SK-N-SH (cell line): ENCODE measurements around the gene CC2D2A. TPM values are rescaled to one million over a fixed set of nuclear protein-coding genes. Genes with fewer than 3 reads are reported as not detected.

Experiments used
- CTCF ChIA-PET: fragments of 300-600, 350-600 bp; formaldehyde crosslinking; extraction: SDS; loops from one replicate; lab custom pipeline; 2021; lab: Yijun Ruan, JAX
- POLR2A ChIA-PET: fragments of 350-600 bp; sonication (Branson Sonifier 250); formaldehyde crosslinking; extraction: SDS; loops from one replicate; lab custom pipeline; 2020; ENCODE audit warnings: antibody characterized with exemption, inconsistent platforms; lab: Yijun Ruan, JAX
- DNase-seq: peaks from one replicate; pipeline ENCODE4 v3.0.0; 2012
- H2AFZ ChIP-seq: fragments of 200-600 bp; sonication (generic); 2 replicates; pipeline ENCODE4 v1.8.1; 2016; ENCODE audit warnings: antibody characterized with exemption, mild to moderate bottlenecking, low read depth
- H3F3A ChIP-seq: fragments of 200-600 bp; sonication (generic); replicated peaks from 2 replicates; pipeline ENCODE3; 2016; ENCODE audit warnings: antibody characterized with exemption, mild to moderate bottlenecking; ENCODE audit not compliant: insufficient read depth
- H3K27ac ChIP-seq, 2 experiments: fragments of 200-500 bp in 1 of 2; fragments of 200-600 bp in 1 of 2; sonication (Bioruptor generic) in 1 of 2; sonication (generic), shearing (Covaris generic) in 1 of 2; 2 replicates each; pipeline versions ENCODE4 v1.5.1 to v1.6.1; 2014 to 2016; ENCODE audit warnings: low read depth in 2 of 2, inconsistent platforms in 1 of 2, low read length in 1 of 2, mild to moderate bottlenecking in 1 of 2, mixed read lengths in 1 of 2
- H3K27me3 ChIP-seq: fragments of 200-600 bp; sonication (generic), shearing (Covaris generic); 2 replicates; pipeline ENCODE4 v1.6.1; 2016; ENCODE audit warnings: mixed run types; ENCODE audit not compliant: insufficient read depth
- H3K36me3 ChIP-seq, 2 experiments: fragments of 200-500 bp in 1 of 2; fragments of 200-600 bp in 1 of 2; sonication (Bioruptor generic) in 1 of 2; sonication (generic) in 1 of 2; replicated peaks in 1 of 2; 2 replicates each; pipeline versions ENCODE3 to v1.5.1; 2014 to 2016; ENCODE audit warnings: low read length in 1 of 2, mild to moderate bottlenecking in 1 of 2; ENCODE audit not compliant: insufficient read depth in 2 of 2, control insufficient read depth in 1 of 2
- H3K4me1 ChIP-seq, 2 experiments: fragments of 200-500 bp in 1 of 2; fragments of 200-600 bp in 1 of 2; sonication (Bioruptor generic) in 1 of 2; sonication (generic), shearing (Covaris generic) in 1 of 2; 2 replicates each; pipeline versions ENCODE4 v1.5.1 to v1.6.1; 2014 to 2016; ENCODE audit warnings: low read depth in 1 of 2, low read length in 1 of 2, mixed run types in 1 of 2; ENCODE audit not compliant: insufficient read depth in 2 of 2, control insufficient read depth in 1 of 2
- H3K4me2 ChIP-seq: fragments of 200-600 bp; sonication (generic), shearing (Covaris generic); 2 replicates; pipeline ENCODE4 v1.6.1; 2017; ENCODE audit warnings: mixed run types
- H3K4me3 ChIP-seq, 2 experiments: fragments of 200-500 bp in 1 of 2; fragments of 200-600 bp in 1 of 2; sonication (Bioruptor generic) in 1 of 2; sonication (generic), shearing (Covaris generic) in 1 of 2; 2 replicates each; pipeline versions ENCODE4 v1.5.1 to v1.8.1; 2014 to 2016; ENCODE audit warnings: low read depth in 2 of 2, inconsistent platforms in 1 of 2, low read length in 1 of 2, mild to moderate bottlenecking in 1 of 2, mixed read lengths in 1 of 2, moderate library complexity in 1 of 2
- H3K79me2 ChIP-seq: fragments of 200-600 bp; sonication (generic); 2 replicates; pipeline ENCODE4 v1.8.1; 2017; ENCODE audit warnings: mild to moderate bottlenecking; ENCODE audit not compliant: insufficient read depth
- H3K9ac ChIP-seq: fragments of 200-600 bp; sonication (generic); 2 replicates; pipeline ENCODE4 v1.6.1; 2017; ENCODE audit warnings: mixed run types
- H3K9me2 ChIP-seq: fragments of 200-600 bp; sonication (generic); 2 replicates; pipeline ENCODE4 v1.6.1; 2017; ENCODE audit warnings: mixed run types
- H3K9me3 ChIP-seq: fragments of 200-600 bp; sonication (generic); 2 replicates; pipeline ENCODE4 v1.6.1; 2017; ENCODE audit warnings: mixed run types, mild to moderate bottlenecking, moderate library complexity
- H4K20me1 ChIP-seq: fragments of 200-600 bp; sonication (generic); 2 replicates; pipeline ENCODE4 v1.6.1; 2017; ENCODE audit warnings: mild to moderate bottlenecking, mixed run types; ENCODE audit not compliant: insufficient read depth
- CHD2 ChIP-seq: fragments of 150-350 bp; IDR thresholded peaks from 2 replicates; pipeline ENCODE4 v1.6.1; 2018; ENCODE audit warnings: low read length; ENCODE audit not compliant: partially characterized antibody
- ELF1 ChIP-seq: IDR thresholded peaks from 2 replicates; pipeline ENCODE4 v1.4.0; 2012
- EP300 ChIP-seq, 2 experiments: IDR thresholded peaks; 2 replicates each; pipeline versions ENCODE4 v1.4.0 to v1.6.1; 2012; ENCODE audit warnings: borderline replicate concordance in 1 of 2, low read depth in 1 of 2, low read length in 1 of 2
- FOSL2 ChIP-seq: IDR thresholded peaks from 2 replicates; pipeline ENCODE4 v1.4.0; 2012; ENCODE audit warnings: low read depth, mild to moderate bottlenecking, moderate library complexity, borderline replicate concordance
- FOXJ3 ChIP-seq: sonication (generic); formaldehyde crosslinking; IDR thresholded peaks from 2 replicates; pipeline ENCODE4 v1.5.1; 2020; ENCODE audit warnings: mild to moderate bottlenecking, missing genetic modification reagents
- GABPA ChIP-seq: IDR thresholded peaks from 2 replicates; pipeline ENCODE4 v1.4.0; 2012; ENCODE audit warnings: low read depth, mild to moderate bottlenecking
- JUND ChIP-seq: IDR thresholded peaks from 2 replicates; pipeline ENCODE4 v1.4.0; 2012
- MEF2A ChIP-seq: IDR thresholded peaks from 2 replicates; pipeline ENCODE4 v1.4.0; 2012; ENCODE audit warnings: low read depth, borderline replicate concordance
- MXI1 ChIP-seq: IDR thresholded peaks from 2 replicates; pipeline ENCODE4 v1.6.1; 2012; ENCODE audit warnings: mild to moderate bottlenecking, low read depth, low read length, improper control_type of control experiment
- NFIC ChIP-seq: IDR thresholded peaks from 2 replicates; pipeline ENCODE4 v1.4.0; 2012; ENCODE audit warnings: borderline replicate concordance
- NRF1 ChIP-seq: IDR thresholded peaks from 2 replicates; pipeline ENCODE4 v1.6.1; 2012; ENCODE audit warnings: low read depth, mild to moderate bottlenecking, low read length
- POLR2AphosphoS5 ChIP-seq: IDR thresholded peaks from 2 replicates; pipeline ENCODE4 v1.6.1; 2012; ENCODE audit warnings: low read depth, low read length
- RAD21 ChIP-seq: IDR thresholded peaks from 2 replicates; pipeline ENCODE4 v1.6.1; 2012; ENCODE audit warnings: mild to moderate bottlenecking, low read length
- RXRA ChIP-seq: IDR thresholded peaks from 2 replicates; pipeline ENCODE4 v1.4.0; 2012; ENCODE audit warnings: low read depth, mild to moderate bottlenecking, borderline replicate concordance
- SIN3A ChIP-seq: IDR thresholded peaks from 2 replicates; pipeline ENCODE4 v1.6.1; 2012; ENCODE audit warnings: low read depth, mild to moderate bottlenecking, low read length, moderate library complexity, borderline replicate concordance
- TAF1 ChIP-seq: IDR thresholded peaks from 2 replicates; pipeline ENCODE4 v1.6.1; 2012; ENCODE audit warnings: low read depth, mild to moderate bottlenecking, low read length, moderate library complexity, borderline replicate concordance
- TCF12 ChIP-seq: IDR thresholded peaks from 2 replicates; pipeline ENCODE4 v1.4.0; 2012
- YY1 ChIP-seq: IDR thresholded peaks from 2 replicates; pipeline ENCODE4 v1.4.0; 2012; ENCODE audit warnings: low read depth, mild to moderate bottlenecking
- WGBS: methylation state at CpG from one replicate; pipeline ENCODE4 v1.1.6; 2017; ENCODE audit warnings: low lambda C conversion rate; 5-methylcytosine and 5-hydroxymethylcytosine counted together
- polyA plus RNA-seq, 3 experiments: library from polyadenylated mRNA; depleted of rRNA; stranded (reverse); fragments of >200 nt; gene quantifications; 2 replicates each; pipeline ENCODE4 v1.2.3, GENCODE V29; 2012
- TF ChIP-seq, protein P1 (sequence below): IDR thresholded peaks from 2 replicates; pipeline ENCODE4 v1.4.0; 2012; ENCODE audit warnings: low read depth
- TF ChIP-seq, protein P2 (sequence below): IDR thresholded peaks from 2 replicates; pipeline ENCODE4 v1.4.0; 2012; ENCODE audit warnings: low read depth, borderline replicate concordance
- TF ChIP-seq, protein P3 (sequence below): IDR thresholded peaks from 2 replicates; pipeline ENCODE4 v1.4.0; 2012; ENCODE audit warnings: low read depth, borderline replicate concordance
- TF ChIP-seq, protein P4 (sequence below): IDR thresholded peaks from 2 replicates; pipeline ENCODE4 v1.6.1; 2012; ENCODE audit warnings: mild to moderate bottlenecking, low read depth, low read length, moderate library complexity
- TF ChIP-seq, protein P5 (sequence below): fragments of 150-350 bp; IDR thresholded peaks from 2 replicates; pipeline ENCODE4 v1.6.1; 2017; ENCODE audit warnings: antibody characterized with exemption, low read length, low read depth, borderline replicate concordance
- TF ChIP-seq, protein P6 (sequence below): IDR thresholded peaks from 2 replicates; pipeline ENCODE4; 2012

CC2D2A gene
- polyA plus RNA-seq, 1 of the 3 experiments (the other 2 are of a cell fraction): 17.8 TPM

DNA sequence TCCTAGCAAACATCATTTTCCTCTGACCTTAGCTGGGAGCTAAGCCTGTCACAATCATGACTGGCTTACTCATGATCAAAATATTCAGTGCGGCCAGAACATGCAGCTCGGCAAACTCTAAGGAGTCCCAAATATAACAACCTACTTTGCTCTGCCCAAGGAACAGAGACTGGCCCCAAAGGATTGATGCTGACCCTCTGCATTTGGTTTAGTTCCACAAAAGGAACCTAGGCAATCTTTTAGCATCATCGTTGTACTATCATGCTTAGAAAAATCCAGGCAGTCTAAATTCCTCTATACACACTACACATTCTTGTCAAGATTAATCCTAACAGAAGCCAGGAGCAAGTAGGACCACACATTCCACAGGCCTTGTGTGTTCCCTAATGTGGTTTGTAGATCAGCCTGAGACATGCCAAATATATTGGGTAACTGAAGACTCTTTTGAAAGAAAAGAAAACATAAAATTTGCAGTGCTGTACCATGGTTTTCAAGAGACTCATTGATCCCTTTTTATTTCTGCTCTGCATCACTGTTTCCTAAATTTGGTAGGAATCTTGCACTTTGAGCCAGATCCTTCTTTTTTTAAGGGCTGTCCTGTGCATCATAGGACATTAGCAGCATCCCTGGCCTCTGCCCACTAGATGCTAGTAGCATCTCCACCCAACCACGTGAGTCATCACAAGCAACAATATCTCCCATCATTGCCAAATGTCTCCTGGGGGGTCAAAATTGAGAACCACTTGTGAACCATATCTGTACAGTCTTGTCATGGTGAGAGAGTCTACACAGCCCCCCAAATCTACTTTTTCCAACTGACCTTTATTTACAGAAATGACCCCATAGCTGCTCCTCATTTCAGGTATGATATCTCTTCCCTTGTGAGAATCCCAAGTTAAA is 17.6 kb upstream of the CC2D2A start:
- Histone ChIP-seq H3K4me2 (peak overlapping the region; percentile 64), H2AFZ (no peak overlapping the region; the same call in 1 of the 2 replicates), H3K36me3 (no peaks in the 10 kb centered on the region), H3K9ac (no peak overlapping the region), H3K79me2 (no peaks in the 10 kb centered on the region), H4K20me1 (no peaks in the 10 kb centered on the region), H3K4me1 (peaks cover 3 to 28% of the 10 kb centered on the region in 2 experiments; a peak in 3 of 4 replicates), H3K4me3 (peak overlapping the region in 1 of 2 experiments; percentile 7; a peak in 1 of 4 replicates), H3K9me3 (no peaks in the 10 kb centered on the region), H3K27ac (peak overlapping the region; percentile 69 to 80; a peak in 3 of 4 replicates), H3F3A (peaks cover 25% of the 10 kb centered on the region), H3K9me2 (no peaks in the 10 kb centered on the region), H3K27me3 (no peaks in the 10 kb centered on the region)
- DNase-seq: no peak
- POLR2A ChIA-PET: no interaction called here
- 2% methylated on average over 4 of the region's 4 CpGs for WGBS
- CTCF ChIA-PET: interaction anchor here (0.7 to 1.0 kb wide), 2 partner anchors 106 to 220 kb away, joined by 3 read pairs; no protein-coding TSS in a partner anchor
- TF ChIP-seq ELF1: no peak
- TF ChIP-seq, protein P1, sequence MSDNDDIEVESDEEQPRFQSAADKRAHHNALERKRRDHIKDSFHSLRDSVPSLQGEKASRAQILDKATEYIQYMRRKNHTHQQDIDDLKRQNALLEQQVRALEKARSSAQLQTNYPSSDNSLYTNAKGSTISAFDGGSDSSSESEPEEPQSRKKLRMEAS: no peak
- peak; percentile 46 for TF ChIP-seq NFIC
- TF ChIP-seq, protein P2, sequence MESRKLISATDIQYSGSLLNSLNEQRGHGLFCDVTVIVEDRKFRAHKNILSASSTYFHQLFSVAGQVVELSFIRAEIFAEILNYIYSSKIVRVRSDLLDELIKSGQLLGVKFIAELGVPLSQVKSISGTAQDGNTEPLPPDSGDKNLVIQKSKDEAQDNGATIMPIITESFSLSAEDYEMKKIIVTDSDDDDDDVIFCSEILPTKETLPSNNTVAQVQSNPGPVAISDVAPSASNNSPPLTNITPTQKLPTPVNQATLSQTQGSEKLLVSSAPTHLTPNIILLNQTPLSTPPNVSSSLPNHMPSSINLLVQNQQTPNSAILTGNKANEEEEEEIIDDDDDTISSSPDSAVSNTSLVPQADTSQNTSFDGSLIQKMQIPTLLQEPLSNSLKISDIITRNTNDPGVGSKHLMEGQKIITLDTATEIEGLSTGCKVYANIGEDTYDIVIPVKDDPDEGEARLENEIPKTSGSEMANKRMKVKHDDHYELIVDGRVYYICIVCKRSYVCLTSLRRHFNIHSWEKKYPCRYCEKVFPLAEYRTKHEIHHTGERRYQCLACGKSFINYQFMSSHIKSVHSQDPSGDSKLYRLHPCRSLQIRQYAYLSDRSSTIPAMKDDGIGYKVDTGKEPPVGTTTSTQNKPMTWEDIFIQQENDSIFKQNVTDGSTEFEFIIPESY: no peak
- TF ChIP-seq CHD2: no peak
- TF ChIP-seq, protein P3, sequence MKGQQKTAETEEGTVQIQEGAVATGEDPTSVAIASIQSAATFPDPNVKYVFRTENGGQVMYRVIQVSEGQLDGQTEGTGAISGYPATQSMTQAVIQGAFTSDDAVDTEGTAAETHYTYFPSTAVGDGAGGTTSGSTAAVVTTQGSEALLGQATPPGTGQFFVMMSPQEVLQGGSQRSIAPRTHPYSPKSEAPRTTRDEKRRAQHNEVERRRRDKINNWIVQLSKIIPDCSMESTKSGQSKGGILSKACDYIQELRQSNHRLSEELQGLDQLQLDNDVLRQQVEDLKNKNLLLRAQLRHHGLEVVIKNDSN: no peak
- peak; percentile 32; the same call in 1 of the 2 replicates for TF ChIP-seq MEF2A
- TF ChIP-seq GABPA: no peak
- TF ChIP-seq NRF1: no peak
- no peak for TF ChIP-seq RAD21
- no peak; the same call in 1 of the 2 replicates for TF ChIP-seq TAF1
- TF ChIP-seq FOSL2: peak; percentile 49
- no peak; the same call in 1 of the 2 replicates for TF ChIP-seq YY1
- peak; percentile 47; the same call in 1 of the 2 replicates for TF ChIP-seq POLR2AphosphoS5
- TF ChIP-seq, protein P4, sequence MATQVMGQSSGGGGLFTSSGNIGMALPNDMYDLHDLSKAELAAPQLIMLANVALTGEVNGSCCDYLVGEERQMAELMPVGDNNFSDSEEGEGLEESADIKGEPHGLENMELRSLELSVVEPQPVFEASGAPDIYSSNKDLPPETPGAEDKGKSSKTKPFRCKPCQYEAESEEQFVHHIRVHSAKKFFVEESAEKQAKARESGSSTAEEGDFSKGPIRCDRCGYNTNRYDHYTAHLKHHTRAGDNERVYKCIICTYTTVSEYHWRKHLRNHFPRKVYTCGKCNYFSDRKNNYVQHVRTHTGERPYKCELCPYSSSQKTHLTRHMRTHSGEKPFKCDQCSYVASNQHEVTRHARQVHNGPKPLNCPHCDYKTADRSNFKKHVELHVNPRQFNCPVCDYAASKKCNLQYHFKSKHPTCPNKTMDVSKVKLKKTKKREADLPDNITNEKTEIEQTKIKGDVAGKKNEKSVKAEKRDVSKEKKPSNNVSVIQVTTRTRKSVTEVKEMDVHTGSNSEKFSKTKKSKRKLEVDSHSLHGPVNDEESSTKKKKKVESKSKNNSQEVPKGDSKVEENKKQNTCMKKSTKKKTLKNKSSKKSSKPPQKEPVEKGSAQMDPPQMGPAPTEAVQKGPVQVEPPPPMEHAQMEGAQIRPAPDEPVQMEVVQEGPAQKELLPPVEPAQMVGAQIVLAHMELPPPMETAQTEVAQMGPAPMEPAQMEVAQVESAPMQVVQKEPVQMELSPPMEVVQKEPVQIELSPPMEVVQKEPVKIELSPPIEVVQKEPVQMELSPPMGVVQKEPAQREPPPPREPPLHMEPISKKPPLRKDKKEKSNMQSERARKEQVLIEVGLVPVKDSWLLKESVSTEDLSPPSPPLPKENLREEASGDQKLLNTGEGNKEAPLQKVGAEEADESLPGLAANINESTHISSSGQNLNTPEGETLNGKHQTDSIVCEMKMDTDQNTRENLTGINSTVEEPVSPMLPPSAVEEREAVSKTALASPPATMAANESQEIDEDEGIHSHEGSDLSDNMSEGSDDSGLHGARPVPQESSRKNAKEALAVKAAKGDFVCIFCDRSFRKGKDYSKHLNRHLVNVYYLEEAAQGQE: no peak
- TF ChIP-seq SIN3A: no peak
- TF ChIP-seq MXI1: no peak
- peak in 1 of 2 experiments; percentile 87; a peak in 2 of 4 replicates for TF ChIP-seq EP300 (IDR thresholded peaks at IDR 0.05; ENCODE audit: borderline replicate concordance in 1 of 2, low read depth in 1 of 2, low read length in 1 of 2)
- TF ChIP-seq TCF12: peak; percentile 95
- no peak for TF ChIP-seq FOXJ3 (CRISPR knock-in tag)
- TF ChIP-seq, protein P5, sequence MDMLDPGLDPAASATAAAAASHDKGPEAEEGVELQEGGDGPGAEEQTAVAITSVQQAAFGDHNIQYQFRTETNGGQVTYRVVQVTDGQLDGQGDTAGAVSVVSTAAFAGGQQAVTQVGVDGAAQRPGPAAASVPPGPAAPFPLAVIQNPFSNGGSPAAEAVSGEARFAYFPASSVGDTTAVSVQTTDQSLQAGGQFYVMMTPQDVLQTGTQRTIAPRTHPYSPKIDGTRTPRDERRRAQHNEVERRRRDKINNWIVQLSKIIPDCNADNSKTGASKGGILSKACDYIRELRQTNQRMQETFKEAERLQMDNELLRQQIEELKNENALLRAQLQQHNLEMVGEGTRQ: no peak
- TF ChIP-seq JUND: peak; percentile 69
- TF ChIP-seq, protein P6, sequence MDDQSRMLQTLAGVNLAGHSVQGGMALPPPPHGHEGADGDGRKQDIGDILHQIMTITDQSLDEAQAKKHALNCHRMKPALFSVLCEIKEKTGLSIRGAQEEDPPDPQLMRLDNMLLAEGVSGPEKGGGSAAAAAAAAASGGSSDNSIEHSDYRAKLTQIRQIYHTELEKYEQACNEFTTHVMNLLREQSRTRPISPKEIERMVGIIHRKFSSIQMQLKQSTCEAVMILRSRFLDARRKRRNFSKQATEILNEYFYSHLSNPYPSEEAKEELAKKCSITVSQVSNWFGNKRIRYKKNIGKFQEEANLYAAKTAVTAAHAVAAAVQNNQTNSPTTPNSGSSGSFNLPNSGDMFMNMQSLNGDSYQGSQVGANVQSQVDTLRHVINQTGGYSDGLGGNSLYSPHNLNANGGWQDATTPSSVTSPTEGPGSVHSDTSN: peak; percentile 84
- TF ChIP-seq RXRA: peak; percentile 13; the same call in 1 of the 2 replicates
